ENCODE data around the gene DNAJC25.

Gene DNAJC25

DNA sequence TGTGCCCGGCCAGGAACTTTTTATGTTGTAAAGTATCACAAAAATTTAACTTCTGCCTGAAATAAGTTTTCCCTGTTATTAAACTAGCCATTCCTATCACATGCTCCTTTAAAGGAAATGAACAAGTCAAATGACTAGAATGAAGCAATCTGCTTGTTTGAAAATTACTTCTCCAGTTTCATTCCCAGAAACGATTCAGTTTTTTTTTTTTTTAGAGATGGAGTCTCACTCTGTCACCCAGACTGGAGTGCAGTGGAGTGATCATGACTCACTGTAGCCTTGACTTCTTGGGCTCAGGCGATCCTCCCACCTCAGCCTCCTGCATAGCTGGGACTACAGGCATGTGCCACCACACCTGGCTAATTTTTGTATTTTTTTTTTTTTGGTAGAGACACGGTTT is 16.9 kb downstream of the DNAJC25 start:
- Histone ChIP-seq H4K20me1 (ENCODE audit: low read depth, low read length) (no peaks in the 10 kb centered on the region), H2AFZ (ENCODE audit: low read depth, low read length, severe bottlenecking) (no peak overlapping the region), H3K4me2 (ENCODE audit: low read depth, low read length, poor library complexity, severe bottlenecking) (no peak overlapping the region), H3K9ac (ENCODE audit: low read length) (no peak overlapping the region), H3K36me3 (ENCODE audit: low read length) (peaks cover 12% of the 10 kb centered on the region), H3K4me3 (ENCODE audit: insufficient read depth, low read length, poor library complexity, severe bottlenecking) (no peak overlapping the region), H3K27me3 (ENCODE audit: low read length) (no peaks in the 10 kb centered on the region), H3K79me2 (ENCODE audit: insufficient read depth, low read length) (no peaks in the 10 kb centered on the region), H3F3A (ENCODE audit: insufficient read depth) (0 out of 2 replicates have a peak, but pooled peaks cover under 1% of the 10 kb centered on the region), H3K27ac (ENCODE audit: low read depth, low read length) (no peak overlapping the region), H3K9me2 (replicated peaks; ENCODE audit: insufficient read depth, low read length) (no peaks in the 10 kb centered on the region), H3K9me3 (ENCODE audit: insufficient read depth, low read length) (no peaks in the 10 kb centered on the region)
- no peak for TF ChIP-seq EZH2phosphoT487 (conservative IDR thresholded peaks at IDR 0.05; ENCODE audit: low read length)
- TF ChIP-seq, protein P1, sequence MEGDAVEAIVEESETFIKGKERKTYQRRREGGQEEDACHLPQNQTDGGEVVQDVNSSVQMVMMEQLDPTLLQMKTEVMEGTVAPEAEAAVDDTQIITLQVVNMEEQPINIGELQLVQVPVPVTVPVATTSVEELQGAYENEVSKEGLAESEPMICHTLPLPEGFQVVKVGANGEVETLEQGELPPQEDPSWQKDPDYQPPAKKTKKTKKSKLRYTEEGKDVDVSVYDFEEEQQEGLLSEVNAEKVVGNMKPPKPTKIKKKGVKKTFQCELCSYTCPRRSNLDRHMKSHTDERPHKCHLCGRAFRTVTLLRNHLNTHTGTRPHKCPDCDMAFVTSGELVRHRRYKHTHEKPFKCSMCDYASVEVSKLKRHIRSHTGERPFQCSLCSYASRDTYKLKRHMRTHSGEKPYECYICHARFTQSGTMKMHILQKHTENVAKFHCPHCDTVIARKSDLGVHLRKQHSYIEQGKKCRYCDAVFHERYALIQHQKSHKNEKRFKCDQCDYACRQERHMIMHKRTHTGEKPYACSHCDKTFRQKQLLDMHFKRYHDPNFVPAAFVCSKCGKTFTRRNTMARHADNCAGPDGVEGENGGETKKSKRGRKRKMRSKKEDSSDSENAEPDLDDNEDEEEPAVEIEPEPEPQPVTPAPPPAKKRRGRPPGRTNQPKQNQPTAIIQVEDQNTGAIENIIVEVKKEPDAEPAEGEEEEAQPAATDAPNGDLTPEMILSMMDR (IDR thresholded peaks at IDR 0.05; ENCODE audit: insufficient read depth, low read length, poor library complexity, severe bottlenecking): no peak

GRCh38 chr9:111649016-111649415 is 17.9 kb downstream of the DNAJC25 start:
- Histone ChIP-seq H3K9ac (ENCODE audit: low read length) (no peak overlapping the region), H3K27ac (ENCODE audit: low read depth, low read length) (no peak overlapping the region), H3K9me2 (replicated peaks; ENCODE audit: insufficient read depth, low read length) (no peaks in the 10 kb centered on the region), H3K4me2 (ENCODE audit: low read depth, low read length, poor library complexity, severe bottlenecking) (no peak overlapping the region), H2AFZ (ENCODE audit: low read depth, low read length, severe bottlenecking) (no peak overlapping the region), H3F3A (ENCODE audit: insufficient read depth) (no peaks in the 10 kb centered on the region), H3K36me3 (ENCODE audit: low read length) (peaks cover 16% of the 10 kb centered on the region), H3K9me3 (ENCODE audit: insufficient read depth, low read length) (no peaks in the 10 kb centered on the region), H4K20me1 (ENCODE audit: low read depth, low read length) (no peaks in the 10 kb centered on the region), H3K4me3 (ENCODE audit: insufficient read depth, low read length, poor library complexity, severe bottlenecking) (no peak overlapping the region), H3K79me2 (ENCODE audit: insufficient read depth, low read length) (no peaks in the 10 kb centered on the region), H3K27me3 (ENCODE audit: low read length) (no peaks in the 10 kb centered on the region)
- no peak for TF ChIP-seq EZH2phosphoT487 (conservative IDR thresholded peaks at IDR 0.05; ENCODE audit: low read length)
- TF ChIP-seq, protein P1 (IDR thresholded peaks at IDR 0.05; ENCODE audit: insufficient read depth, low read length, poor library complexity, severe bottlenecking): no peak

- no peak for TF ChIP-seq EZH2phosphoT487 (conservative IDR thresholded peaks at IDR 0.05; ENCODE audit: low read length)
- TF ChIP-seq, protein P1 (IDR thresholded peaks at IDR 0.05; ENCODE audit: insufficient read depth, low read length, poor library complexity, severe bottlenecking): no peak
- H3K9me2 ChIP-seq (replicated peaks; ENCODE audit: insufficient read depth, low read length): no peaks in the 10 kb centered on the region
Observed at GRCh38 chr9:111657051-111657450, 25.9 kb downstream of the DNAJC25 start.

More at GRCh38 chr9:111657051-111657450, 25.9 kb downstream of the DNAJC25 start:
- Histone ChIP-seq H3K9me3 (ENCODE audit: insufficient read depth, low read length) (no peaks in the 10 kb centered on the region), H3K36me3 (ENCODE audit: low read length) (peaks cover 4% of the 10 kb centered on the region; the same call in 1 of the 2 replicates), H3K4me2 (ENCODE audit: low read depth, low read length, poor library complexity, severe bottlenecking) (no peak overlapping the region), H2AFZ (ENCODE audit: low read depth, low read length, severe bottlenecking) (no peak overlapping the region), H3K4me3 (ENCODE audit: insufficient read depth, low read length, poor library complexity, severe bottlenecking) (no peak overlapping the region), H3K27me3 (ENCODE audit: low read length) (no peaks in the 10 kb centered on the region), H3K79me2 (ENCODE audit: insufficient read depth, low read length) (no peaks in the 10 kb centered on the region), H3K27ac (ENCODE audit: low read depth, low read length) (no peak overlapping the region), H3F3A (ENCODE audit: insufficient read depth) (no peaks in the 10 kb centered on the region), H4K20me1 (ENCODE audit: low read depth, low read length) (no peaks in the 10 kb centered on the region), H3K9ac (ENCODE audit: low read length) (no peak overlapping the region)

All from SU-DHL-6 (cell line).